Activated CD4-positive, alpha-beta T cell treated with anti-CD3 and anti-CD28 coated beads for 36 hours (primary cell): ENCODE results near the gene POLR2F. TPM values are rescaled to one million over a fixed set of nuclear protein-coding genes. Genes with fewer than 3 reads are reported as not detected.
"Not testable (repeated sequence)": the region's sequence is repeated elsewhere in the genome, so short reads cannot be mapped to it uniquely, and the experiment has no call there.

Source experiments
- ATAC-seq: fragments of 200-7000 bp; cut with Tn5 transposase; one replicate; pipeline ENCODE4 v1.10.0; 2021; ENCODE audit warnings: mild to moderate bottlenecking, moderate library complexity
- CTCF ChIA-PET: fragments of 350-600 bp; sonication (Branson Sonifier 250); formaldehyde crosslinking; loops from one replicate; lab custom pipeline; 2021; ENCODE audit warnings: antibody characterized with exemption; lab: Charles Lee
- POLR2A ChIA-PET: fragments of 350-600 bp; sonication (Branson Sonifier 250); formaldehyde crosslinking; loops from one replicate; lab custom pipeline; 2021; ENCODE audit warnings: antibody characterized with exemption, inconsistent platforms; lab: Charles Lee
- DNase-seq: peaks from one replicate; pipeline ENCODE4 v3.0.0-alpha.2; 2020
- H3K27ac Mint-ChIP-seq: one replicate; pipeline ENCODE4 v1.8.0; 2021; ENCODE audit warnings: mixed read lengths
- H3K27me3 Mint-ChIP-seq: one replicate; pipeline ENCODE4 v1.8.0; 2021; ENCODE audit warnings: mixed read lengths
- H3K36me3 Mint-ChIP-seq: one replicate; pipeline ENCODE4 v1.8.0; 2021; ENCODE audit warnings: low read depth, mixed read lengths
- H3K4me1 Mint-ChIP-seq: one replicate; pipeline ENCODE4 v1.8.0; 2021; ENCODE audit warnings: mixed read lengths
- H3K4me3 Mint-ChIP-seq: one replicate; pipeline ENCODE4 v1.8.0; 2021; ENCODE audit warnings: mild to moderate bottlenecking, moderate library complexity, mixed read lengths
- H3K9me3 Mint-ChIP-seq: one replicate; pipeline ENCODE4 v1.8.0; 2021; ENCODE audit warnings: low read depth, mixed read lengths
- intact Hi-C, 2 experiments: fragments of 100-400 bp; cut with DNase I in 1 of 2; cut with micrococcal nuclease in 1 of 2; formaldehyde crosslinking; loops; one replicate each; pipeline versions ENCODE4 v1.14.2 to v1.15.1; 2022 to 2024; cut with DNase I, micrococcal nuclease
- total RNA-seq, 2 experiments: library from RNA; stranded (reverse); gene quantifications; one replicate each; pipeline ENCODE4 v1.2.3, GENCODE V29; 2021

POLR2F gene
- total RNA-seq, 2 experiments from 2014 or later, result 70.5 to 77.8 TPM

- peaks cover 30% of the 10 kb centered on the region for H3K36me3 Mint-ChIP-seq
These were observed 17.4 kb downstream of the POLR2F start for GRCh38 chr22:37970864-37971263.

GRCh38 chr22:37971475-37972434, 18.3 kb downstream of the POLR2F start:
- intact Hi-C loops, result no loop called here
- no peak overlapping the region for H3K27ac Mint-ChIP-seq
- H3K27me3 Mint-ChIP-seq, result no peaks in the 10 kb centered on the region
- ChIA-PET CTCF (interaction anchor here (0.6 kb wide), 1 partner anchor 230 kb away, joined by 6 read pairs; no protein-coding TSS in a partner anchor), POLR2A (interaction anchor here (0.6 kb wide), 1 partner anchor 14 kb away, joined by 3 read pairs; no protein-coding TSS in a partner anchor)
- H3K4me3 Mint-ChIP-seq, result no peak overlapping the region
- H3K9me3 Mint-ChIP-seq, result no peaks in the 10 kb centered on the region
- H3K36me3 Mint-ChIP-seq, result peaks cover 25% of the 10 kb centered on the region
- ATAC-seq (no peak), DNase-seq (no peak)
- no peaks in the 10 kb centered on the region for H3K4me1 Mint-ChIP-seq

More at GRCh38 chr22:37970864-37971263, 17.4 kb downstream of the POLR2F start:
- H3K4me3 Mint-ChIP-seq, result no peak overlapping the region
- H3K4me1 Mint-ChIP-seq, result no peaks in the 10 kb centered on the region
- no peak for DNase-seq
- CTCF ChIA-PET, result interaction anchor here (0.7 kb wide), 1 partner anchor 38 kb away, joined by 3 read pairs; no protein-coding TSS in a partner anchor
- POLR2A ChIA-PET, result no interaction called here
- intact Hi-C loops, result no loop called here
- H3K27me3 Mint-ChIP-seq, result no peaks in the 10 kb centered on the region
- no peak for ATAC-seq
- H3K9me3 Mint-ChIP-seq, result no peaks in the 10 kb centered on the region
- no peak overlapping the region for H3K27ac Mint-ChIP-seq

GRCh38 chr22:37972527-37972926, 19.0 kb downstream of the POLR2F start:
- Mint-ChIP-seq H3K4me1 (no peaks in the 10 kb centered on the region), H3K4me3 (no peak overlapping the region), H3K27ac (no peak overlapping the region), H3K36me3 (peaks cover 18% of the 10 kb centered on the region), H3K27me3 (no peaks in the 10 kb centered on the region), H3K9me3 (no peaks in the 10 kb centered on the region)
- ChIA-PET CTCF (no interaction called here), POLR2A (interaction anchor here (0.6 kb wide), 1 partner anchor 15 kb away, joined by 3 read pairs; no protein-coding TSS in a partner anchor)
- DNase-seq (no peak), ATAC-seq (no peak)
- intact Hi-C loops, result no loop called here

- DNase-seq (no peak), ATAC-seq (no peak)
- no peaks in the 10 kb centered on the region for H3K27me3 Mint-ChIP-seq
- no peaks in the 10 kb centered on the region for H3K9me3 Mint-ChIP-seq
- no peak overlapping the region for H3K27ac Mint-ChIP-seq
- CTCF ChIA-PET, result no interaction called here
- peaks cover 11% of the 10 kb centered on the region for H3K36me3 Mint-ChIP-seq
- H3K4me1 Mint-ChIP-seq, result no peaks in the 10 kb centered on the region
- no peak overlapping the region for H3K4me3 Mint-ChIP-seq
- POLR2A ChIA-PET, result no interaction called here
- intact Hi-C loops, result no loop called here
These were observed 20.0 kb downstream of the POLR2F start for GRCh38 chr22:37973271-37974170.

- ChIA-PET CTCF (no interaction called here), POLR2A (no interaction called here)
- H3K36me3 Mint-ChIP-seq, result peaks cover 11% of the 10 kb centered on the region
- DNase-seq (no peak), ATAC-seq (no peak)
- no peaks in the 10 kb centered on the region for H3K4me1 Mint-ChIP-seq
- H3K27me3 Mint-ChIP-seq, result no peaks in the 10 kb centered on the region
- no peaks in the 10 kb centered on the region for H3K9me3 Mint-ChIP-seq
- no peak overlapping the region for H3K27ac Mint-ChIP-seq
- intact Hi-C loops, result no loop called here
- H3K4me3 Mint-ChIP-seq, result no peak overlapping the region
These were observed 21.7 kb downstream of the POLR2F start for GRCh38 chr22:37975153-37975552.

- DNase-seq, H3K9me3 Mint-ChIP-seq, H3K27me3 Mint-ChIP-seq, H3K4me1 Mint-ChIP-seq, intact Hi-C loops, ATAC-seq, H3K27ac Mint-ChIP-seq, H3K4me3 Mint-ChIP-seq: not testable (repeated sequence)
- POLR2A ChIA-PET, result interaction anchor here (0.6 kb wide), 1 partner anchor 153 kb away, joined by 3 read pairs; the partner anchor contains the start of gene GALR3
- CTCF ChIA-PET, result interaction anchor here (0.9 kb wide), 1 partner anchor 11 kb away, joined by 4 read pairs; no protein-coding TSS in a partner anchor
- peaks cover 11% of the 10 kb centered on the region for H3K36me3 Mint-ChIP-seq
These were observed 22.5 kb downstream of the POLR2F start for GRCh38 chr22:37976022-37976421.

GRCh38 chr22:37976547-37976946, 23.0 kb downstream of the POLR2F start:
- H3K27ac Mint-ChIP-seq, result no peak overlapping the region

GRCh38 chr22:37979782-37980181, 26.3 kb downstream of the POLR2F start:
- Mint-ChIP-seq H3K4me3 (no peak overlapping the region), H3K27ac (no peak overlapping the region), H3K36me3 (peaks cover 8% of the 10 kb centered on the region), H3K27me3 (no peaks in the 10 kb centered on the region), H3K4me1 (no peaks in the 10 kb centered on the region), H3K9me3 (no peaks in the 10 kb centered on the region)
- CTCF ChIA-PET, result no interaction called here
- no peak for ATAC-seq
- POLR2A ChIA-PET, result no interaction called here
- intact Hi-C loops, result no loop called here
- no peak for DNase-seq

More at GRCh38 chr22:37976547-37976946, 23.0 kb downstream of the POLR2F start:
- ChIA-PET POLR2A (interaction anchor here (0.6 kb wide), 1 partner anchor 153 kb away, joined by 3 read pairs; the partner anchor contains the start of gene GALR3), CTCF (interaction anchor here (0.9 kb wide), 1 partner anchor 12 kb away, joined by 4 read pairs; no protein-coding TSS in a partner anchor)
- Mint-ChIP-seq H3K9me3 (no peaks in the 10 kb centered on the region), H3K36me3 (peaks cover 11% of the 10 kb centered on the region), H3K4me1 (no peaks in the 10 kb centered on the region), H3K4me3 (no peak overlapping the region), H3K27me3 (no peaks in the 10 kb centered on the region)
- ATAC-seq, result no peak
- no peak for DNase-seq
- intact Hi-C loops, result no loop called here

GRCh38 chr22:37981282-37982011, 27.9 kb downstream of the POLR2F start:
- intact Hi-C loops, result no loop called here
- H3K4me1 Mint-ChIP-seq, result no peaks in the 10 kb centered on the region
- DNase-seq (no peak), ATAC-seq (no peak)
- H3K27ac Mint-ChIP-seq, result no peak overlapping the region
- no peaks in the 10 kb centered on the region for H3K27me3 Mint-ChIP-seq
- no peaks in the 10 kb centered on the region for H3K9me3 Mint-ChIP-seq
- ChIA-PET CTCF (no interaction called here), POLR2A (no interaction called here)
- H3K4me3 Mint-ChIP-seq, result no peak overlapping the region
- no peaks in the 10 kb centered on the region for H3K36me3 Mint-ChIP-seq

- no peaks in the 10 kb centered on the region for H3K4me1 Mint-ChIP-seq
- no peak for DNase-seq
- no peaks in the 10 kb centered on the region for H3K9me3 Mint-ChIP-seq
- intact Hi-C loops, result no loop called here
- CTCF ChIA-PET, result no interaction called here
- POLR2A ChIA-PET, result no interaction called here
- H3K4me3 Mint-ChIP-seq, result no peak overlapping the region
- no peaks in the 10 kb centered on the region for H3K36me3 Mint-ChIP-seq
- H3K27ac Mint-ChIP-seq, result no peak overlapping the region
- ATAC-seq, result no peak
- no peaks in the 10 kb centered on the region for H3K27me3 Mint-ChIP-seq
These were observed 28.8 kb downstream of the POLR2F start for GRCh38 chr22:37982151-37982785.
